B cell (primary cell): ENCODE measurements around the gene C14orf180. TPM values are rescaled to one million over a fixed set of nuclear protein-coding genes. Genes with fewer than 3 reads are reported as not detected.

Experiments used
- ATAC-seq: fragments of 200-7000 bp; cut with Tn5 transposase; one replicate; pipeline ENCODE4 v1.10.0; 2021; ENCODE audit warnings: low read depth, mild to moderate bottlenecking, moderate number of reproducible peaks, moderate library complexity
- CTCF ChIA-PET: fragments of 350-600 bp; sonication (Branson Sonifier 250); formaldehyde crosslinking; loops from one replicate; lab custom pipeline; 2021; ENCODE audit warnings: antibody characterized with exemption, inconsistent platforms; lab: Charles Lee
- POLR2A ChIA-PET: fragments of 350-600 bp; sonication (Branson Sonifier 250); formaldehyde crosslinking; loops from one replicate; lab custom pipeline; 2021; ENCODE audit warnings: antibody characterized with exemption; lab: Charles Lee
- DNase-seq: peaks from one replicate; pipeline ENCODE4 v3.0.0; 2013
- H2AFZ ChIP-seq: 2 replicates; pipeline ENCODE4 v1.6.1; 2012; ENCODE audit warnings: mild to moderate bottlenecking, low read depth, low read length; ENCODE audit not compliant: insufficient read depth, poor library complexity, severe bottlenecking
- H3K27ac ChIP-seq, 2 donors: 1 replicate in 1 of 2; 2 replicates in 1 of 2; pipeline ENCODE4 v1.5.1; 2012 to 2013; ENCODE audit warnings: low read length in 2 of 2, mild to moderate bottlenecking in 2 of 2, moderate library complexity in 1 of 2
- H3K27me3 ChIP-seq, 4 experiments: fragments of 200-600 bp in 1 of 4; sonication (generic) in 1 of 4; replicated peaks in 1 of 4; 1 replicate in 2 of 4; 2 replicates in 2 of 4; pipeline versions ENCODE4 v1.6.1 to v1.7.0; 2013 to 2016; ENCODE audit warnings: low read length in 3 of 4, mild to moderate bottlenecking in 2 of 4, mixed read lengths in 1 of 4, moderate library complexity in 1 of 4; ENCODE audit not compliant: insufficient read depth in 4 of 4, control insufficient read depth in 3 of 4; ENCODE audit errors: control extremely low read depth in 1 of 4
- H3K36me3 ChIP-seq, 2 experiments: replicated peaks in 1 of 2; 1 replicate in 1 of 2; 2 replicates in 1 of 2; pipeline versions ENCODE4 v1.6.1 to v1.7.1; 2013; ENCODE audit warnings: low read length in 1 of 2; ENCODE audit not compliant: insufficient read depth in 2 of 2, control insufficient read depth in 1 of 2; ENCODE audit errors: control extremely low read depth in 1 of 2, extremely low read depth in 1 of 2
- H3K4me1 ChIP-seq, 2 donors: fragments of 200-600 bp in 1 of 2; sonication (generic) in 1 of 2; 1 replicate in 1 of 2; 2 replicates in 1 of 2; pipeline versions ENCODE4 v1.5.1 to v1.6.1; 2013 to 2017; ENCODE audit warnings: low read length in 2 of 2; ENCODE audit not compliant: control insufficient read depth in 2 of 2, insufficient read depth in 2 of 2
- H3K4me2 ChIP-seq: replicated peaks from 2 replicates; pipeline ENCODE3; 2012; ENCODE audit warnings: mild to moderate bottlenecking, low read depth, low read length; ENCODE audit not compliant: poor library complexity, severe bottlenecking
- H3K4me3 ChIP-seq, 5 experiments: fragments of 200-600 bp in 1 of 5; sonication (generic) in 1 of 5; 1 replicate in 3 of 5; 2 replicates in 2 of 5; pipeline versions ENCODE4 v1.5.1 to v1.7.0; 2011 to 2016; ENCODE audit warnings: low read length in 4 of 5, mild to moderate bottlenecking in 4 of 5, low read depth in 2 of 5, control low read depth in 1 of 5, moderate library complexity in 1 of 5; ENCODE audit not compliant: insufficient read depth in 1 of 5; ENCODE audit errors: control extremely low read depth in 1 of 5, extremely low read depth in 1 of 5
- H3K79me2 ChIP-seq: fragments of 200-600 bp; sonication (generic); one replicate; pipeline ENCODE4 v1.6.0; 2016; ENCODE audit warnings: low read length; ENCODE audit not compliant: control insufficient read depth, insufficient read depth
- H3K9ac ChIP-seq: fragments of 200-600 bp; sonication (generic); 2 replicates; pipeline ENCODE4 v1.6.1; 2017; ENCODE audit warnings: mild to moderate bottlenecking, low read length, moderate library complexity
- H3K9me3 ChIP-seq, 3 donors: one replicate each; pipeline versions ENCODE4 v1.6.1 to v1.7.1; 2013; ENCODE audit warnings: low read length in 2 of 3; ENCODE audit not compliant: control insufficient read depth in 2 of 3, insufficient read depth in 1 of 3; ENCODE audit errors: control extremely low read depth in 1 of 3
- H4K20me1 ChIP-seq: 2 replicates; pipeline ENCODE4 v1.6.0; 2012; ENCODE audit warnings: mild to moderate bottlenecking, low read length; ENCODE audit not compliant: insufficient read depth, control insufficient read depth, poor library complexity, severe bottlenecking
- H3K27ac Mint-ChIP-seq: one replicate; pipeline ENCODE4 v1.8.0; 2021; ENCODE audit warnings: mixed read lengths
- H3K27me3 Mint-ChIP-seq: one replicate; pipeline ENCODE4 v1.8.0; 2021; ENCODE audit warnings: mixed read lengths
- H3K4me1 Mint-ChIP-seq: one replicate; pipeline ENCODE4 v1.8.0; 2021; ENCODE audit warnings: mixed read lengths
- H3K4me3 Mint-ChIP-seq: one replicate; pipeline ENCODE4 v1.8.0; 2021; ENCODE audit warnings: mixed read lengths
- H3K9me3 Mint-ChIP-seq: one replicate; pipeline ENCODE4 v1.8.0; 2022; ENCODE audit warnings: mixed read lengths; ENCODE audit not compliant: insufficient read depth
- EZH2 ChIP-seq: IDR thresholded peaks from 2 replicates; pipeline ENCODE4 v1.6.1; 2012; ENCODE audit warnings: borderline replicate concordance, low read depth, mild to moderate bottlenecking, moderate library complexity, low read length; ENCODE audit not compliant: insufficient read depth, poor library complexity, severe bottlenecking
- WGBS: methylation state at CpG from one replicate; pipeline ENCODE4 v1.1.5; 2013; ENCODE audit warnings: missing lambda C conversion rate; ENCODE audit not compliant: insufficient coverage; 5-methylcytosine and 5-hydroxymethylcytosine counted together
- intact Hi-C: fragments of 100-400 bp; cut with micrococcal nuclease; formaldehyde crosslinking; loops from one replicate; pipeline ENCODE4 v1.10.0; 2022
- polyA plus RNA-seq: library from polyadenylated mRNA; depleted of rRNA; stranded (reverse); fragments of >200 nt; gene quantifications from 2 replicates; pipeline ENCODE4 v1.2.3, GENCODE V29; 2012
- total RNA-seq, 2 donors: library from RNA; stranded (reverse); fragments of 120-200 nt in 1 of 2; gene quantifications; 1 replicate in 1 of 2; 2 replicates in 1 of 2; pipeline versions ENCODE4 v1.2.3 to v1.2.4, GENCODE V29; 2013 to 2022
- TF ChIP-seq, protein P1 (sequence below): fragments of 200-600 bp; IDR thresholded peaks from one replicate; pipeline ENCODE4 v1.8.0; 2022; ENCODE audit warnings: antibody characterized with exemption, mild to moderate bottlenecking

Gene C14orf180
- total and polyA plus RNA-seq, 2 donors (not counting 1 experiment from before 2014, with no cell fraction given): not detected

- no peaks in the 10 kb centered on the region for H3K36me3 ChIP-seq
- no peaks in the 10 kb centered on the region for H4K20me1 ChIP-seq
- CTCF ChIA-PET: no interaction called here
- peaks cover 0 to 6% (median 0%) of the 10 kb centered on the region in 3 donors for H3K9me3 ChIP-seq
- H3K4me1 ChIP-seq: no peaks in the 10 kb centered on the region
- intact Hi-C loops: no loop called here
- DNase-seq: no peak
- H3K27me3 ChIP-seq: peaks cover 0 to 37% (median 4%) of the 10 kb centered on the region in 4 experiments
- ATAC-seq: no peak
- no peaks in the 10 kb centered on the region for H3K79me2 ChIP-seq
- Mint-ChIP-seq H3K4me3 (no peak overlapping the region), H3K4me1 (peaks cover 2% of the 10 kb centered on the region), H3K9me3 (no peaks in the 10 kb centered on the region), H3K27ac (no peak overlapping the region), H3K27me3 (peaks cover 35% of the 10 kb centered on the region)
- POLR2A ChIA-PET: no interaction called here
- H2AFZ ChIP-seq: no peak overlapping the region
- WGBS: 73% methylated on average over 8 of the region's 8 CpGs
- H3K4me2 ChIP-seq: no peak overlapping the region
- no peak overlapping the region for H3K9ac ChIP-seq
- no peak overlapping the region for H3K27ac ChIP-seq
- no peak for TF ChIP-seq EZH2
- TF ChIP-seq, protein P1, sequence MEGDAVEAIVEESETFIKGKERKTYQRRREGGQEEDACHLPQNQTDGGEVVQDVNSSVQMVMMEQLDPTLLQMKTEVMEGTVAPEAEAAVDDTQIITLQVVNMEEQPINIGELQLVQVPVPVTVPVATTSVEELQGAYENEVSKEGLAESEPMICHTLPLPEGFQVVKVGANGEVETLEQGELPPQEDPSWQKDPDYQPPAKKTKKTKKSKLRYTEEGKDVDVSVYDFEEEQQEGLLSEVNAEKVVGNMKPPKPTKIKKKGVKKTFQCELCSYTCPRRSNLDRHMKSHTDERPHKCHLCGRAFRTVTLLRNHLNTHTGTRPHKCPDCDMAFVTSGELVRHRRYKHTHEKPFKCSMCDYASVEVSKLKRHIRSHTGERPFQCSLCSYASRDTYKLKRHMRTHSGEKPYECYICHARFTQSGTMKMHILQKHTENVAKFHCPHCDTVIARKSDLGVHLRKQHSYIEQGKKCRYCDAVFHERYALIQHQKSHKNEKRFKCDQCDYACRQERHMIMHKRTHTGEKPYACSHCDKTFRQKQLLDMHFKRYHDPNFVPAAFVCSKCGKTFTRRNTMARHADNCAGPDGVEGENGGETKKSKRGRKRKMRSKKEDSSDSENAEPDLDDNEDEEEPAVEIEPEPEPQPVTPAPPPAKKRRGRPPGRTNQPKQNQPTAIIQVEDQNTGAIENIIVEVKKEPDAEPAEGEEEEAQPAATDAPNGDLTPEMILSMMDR: no peak
- no peak overlapping the region for H3K4me3 ChIP-seq
Observed at GRCh38 chr14:104600805-104601204, 21.2 kb downstream of the C14orf180 start.

DNA sequence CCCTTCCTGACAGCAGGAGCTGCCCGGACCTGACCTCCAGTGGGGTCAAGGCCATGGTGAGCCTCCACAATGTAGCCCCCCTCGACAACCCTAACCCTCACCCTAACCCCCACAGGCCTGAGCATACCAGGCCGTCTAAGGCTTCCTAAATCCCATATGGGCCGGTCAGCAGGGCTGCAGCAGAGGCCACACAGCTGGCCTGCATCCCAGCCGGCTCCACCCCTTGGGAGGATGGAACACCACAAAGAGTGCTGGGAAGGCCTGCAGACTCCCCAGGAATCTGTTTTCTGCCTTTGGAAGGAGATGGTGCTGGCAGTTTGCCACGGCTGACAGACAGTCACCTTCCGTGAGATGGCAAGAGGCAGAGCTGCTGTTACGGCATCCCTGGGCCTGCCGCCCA is 22.2 kb downstream of the C14orf180 start:
- ATAC-seq: no peak
- H3K9me3 Mint-ChIP-seq: no peaks in the 10 kb centered on the region

More for the DNA sequence above, 22.2 kb downstream of the C14orf180 start:
- no peaks in the 10 kb centered on the region for H3K36me3 ChIP-seq
- H2AFZ ChIP-seq: no peak overlapping the region
- no peak overlapping the region for H3K4me3 ChIP-seq
- Mint-ChIP-seq H3K4me1 (peaks cover 2% of the 10 kb centered on the region), H3K4me3 (no peak overlapping the region), H3K27ac (no peak overlapping the region), H3K27me3 (peaks cover 35% of the 10 kb centered on the region)
- H3K27me3 ChIP-seq: peaks cover 0 to 42% (median 5%) of the 10 kb centered on the region in 4 experiments
- H4K20me1 ChIP-seq: no peaks in the 10 kb centered on the region
- H3K27ac ChIP-seq: no peak overlapping the region
- DNase-seq: no peak
- intact Hi-C loops: no loop called here
- ChIA-PET POLR2A (no interaction called here), CTCF (no interaction called here)
- H3K9ac ChIP-seq: no peak overlapping the region
- H3K79me2 ChIP-seq: no peaks in the 10 kb centered on the region
- H3K4me1 ChIP-seq: no peaks in the 10 kb centered on the region
- 82% methylated on average over 9 of the region's 9 CpGs for WGBS
- TF ChIP-seq, protein P1: no peak
- TF ChIP-seq EZH2: no peak
- no peak overlapping the region for H3K4me2 ChIP-seq
- peaks cover 0 to 6% (median 0%) of the 10 kb centered on the region in 3 donors for H3K9me3 ChIP-seq
